ENCODE measurements around the gene TDO2. TPM values are rescaled to one million over a fixed set of nuclear protein-coding genes. Genes with fewer than 3 reads are reported as not detected.

The TDO2 gene
- total RNA-seq: not detected

DNA sequence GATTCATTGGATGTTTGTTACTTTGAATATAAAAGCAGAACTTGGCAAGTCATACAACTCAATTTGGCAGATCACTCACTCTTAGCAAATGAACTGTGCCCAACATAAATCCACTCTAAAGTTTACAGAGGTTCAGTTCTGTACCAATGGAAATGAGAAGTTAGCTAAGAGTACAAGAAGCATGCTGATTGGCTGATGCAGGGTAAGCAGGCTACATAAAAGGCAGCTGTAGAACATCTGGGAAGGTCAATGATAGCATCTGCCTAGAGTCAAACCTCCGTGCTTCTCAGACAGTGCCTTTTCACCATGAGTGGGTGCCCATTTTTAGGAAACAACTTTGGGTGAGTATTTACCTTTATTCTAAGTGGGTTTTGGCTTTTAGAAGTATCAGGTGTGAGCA lies at the start of gene TDO2:
Gene TDO2 (plus strand): TSS at position 244 of the 400 bp plus-strand sequence. CDS start 63 bp downstream, at position 307.
- Mint-ChIP-seq H3K27ac (no peak within 1 kb of the TSS), H3K9me3 (no peaks in the 10 kb centered on the region), H3K4me3 (no peak within 1 kb of the TSS), H3K36me3 (ENCODE audit: low read depth) (no peaks in the 10 kb centered on the region), H3K4me1 (peaks cover 4% of the 10 kb centered on the region), H3K27me3 (peaks cover 13% of the 10 kb centered on the region)
- no peak for DNase-seq
- POLR2A ChIA-PET: no interaction called here
- CTCF ChIA-PET: no interaction called here

DNA sequence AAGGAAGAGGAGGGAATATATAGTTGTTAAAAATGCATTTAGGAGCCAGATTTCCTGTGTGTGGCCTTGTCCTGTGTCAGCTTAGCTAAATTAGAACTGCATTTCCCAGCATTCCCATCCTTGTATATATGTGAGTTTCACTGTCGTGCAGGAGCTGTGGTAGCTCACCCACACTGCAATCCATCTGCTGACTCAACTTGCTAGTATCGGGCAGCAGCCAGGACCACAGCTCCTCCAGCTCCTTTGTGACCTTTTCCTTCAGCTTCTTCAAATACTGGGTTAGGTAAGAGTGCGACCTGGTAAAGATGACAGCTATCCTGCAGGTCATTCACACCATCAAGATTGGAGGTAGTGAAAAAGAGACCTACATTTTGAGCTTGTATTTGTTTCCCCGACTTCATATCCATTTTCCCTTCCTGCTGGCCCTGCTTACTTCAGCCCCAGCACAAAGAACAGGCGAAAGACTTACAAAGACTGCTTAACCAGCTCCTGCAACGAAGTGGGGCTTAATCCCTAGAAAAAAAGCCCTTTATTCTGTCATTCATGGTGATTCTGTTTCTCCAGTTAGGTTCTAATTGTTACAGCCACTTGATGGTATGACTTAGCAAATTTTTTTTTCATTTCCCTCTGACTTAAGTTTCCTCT lies 48.8 kb upstream of the TDO2 start:
- Mint-ChIP-seq H3K27me3 (no peaks in the 10 kb centered on the region), H3K4me3 (no peak overlapping the region), H3K4me1 (no peaks in the 10 kb centered on the region), H3K27ac (no peak overlapping the region), H3K36me3 (ENCODE audit: low read depth) (no peaks in the 10 kb centered on the region), H3K9me3 (no peaks in the 10 kb centered on the region)
- CTCF ChIA-PET: no interaction called here
- DNase-seq: no peak
- POLR2A ChIA-PET: no interaction called here

DNA sequence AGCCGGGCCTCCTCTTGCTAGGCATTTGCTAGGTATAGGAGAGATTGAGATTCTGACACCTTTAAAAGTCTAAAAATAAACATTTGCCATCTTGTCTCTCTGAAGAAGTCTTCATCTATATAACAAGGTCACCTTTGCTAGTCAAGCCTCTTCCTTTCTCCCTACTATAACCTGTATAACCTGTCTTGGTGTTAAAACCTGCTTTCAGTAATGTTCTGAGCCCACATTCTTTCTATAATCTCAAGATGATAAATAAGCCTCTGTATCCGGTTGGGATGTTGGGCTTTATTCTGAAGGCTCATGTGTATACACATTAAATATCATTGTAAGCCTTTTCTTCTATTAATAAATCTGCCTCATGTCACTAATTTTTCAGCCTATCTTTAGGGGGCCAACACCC lies 47.6 kb upstream of the TDO2 start:
- H3K36me3 Mint-ChIP-seq (ENCODE audit: low read depth): no peaks in the 10 kb centered on the region
- no peak overlapping the region for H3K4me3 Mint-ChIP-seq
- POLR2A ChIA-PET: no interaction called here
- no peak overlapping the region for H3K27ac Mint-ChIP-seq
- H3K9me3 Mint-ChIP-seq: no peaks in the 10 kb centered on the region
- H3K4me1 Mint-ChIP-seq: no peaks in the 10 kb centered on the region
- CTCF ChIA-PET: no interaction called here
- no peak for DNase-seq
- H3K27me3 Mint-ChIP-seq: no peaks in the 10 kb centered on the region

DNA sequence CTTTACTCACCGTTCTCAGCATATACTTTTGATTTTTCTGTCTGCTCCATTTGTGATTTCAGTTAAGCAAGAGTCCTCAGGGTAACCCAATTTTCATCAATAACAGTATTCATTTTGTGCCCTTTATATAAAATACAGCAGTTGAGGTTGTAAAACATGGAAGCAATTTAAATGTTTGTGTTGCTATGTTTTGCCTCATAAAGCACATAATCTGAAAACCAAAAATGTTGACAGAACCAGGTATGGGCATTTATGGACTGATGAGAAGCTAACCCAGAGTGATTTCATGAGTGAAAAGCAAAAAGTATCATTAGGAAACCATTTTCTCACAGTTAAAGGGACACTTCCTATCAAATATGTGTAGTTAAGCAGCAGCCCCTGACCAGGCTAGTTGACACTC lies 37.3 kb upstream of the TDO2 start, which contains the start of gene ASIC5:
Gene ASIC5 (minus strand): TSS at position 101 of the 400 bp plus-strand sequence. CDS start 51 bp downstream, at position 50.
- H3K9me3 Mint-ChIP-seq: peaks cover 3% of the 10 kb centered on the region
- no peaks in the 10 kb centered on the region for H3K36me3 Mint-ChIP-seq (ENCODE audit: low read depth)
- CTCF ChIA-PET: no interaction called here

DNA sequence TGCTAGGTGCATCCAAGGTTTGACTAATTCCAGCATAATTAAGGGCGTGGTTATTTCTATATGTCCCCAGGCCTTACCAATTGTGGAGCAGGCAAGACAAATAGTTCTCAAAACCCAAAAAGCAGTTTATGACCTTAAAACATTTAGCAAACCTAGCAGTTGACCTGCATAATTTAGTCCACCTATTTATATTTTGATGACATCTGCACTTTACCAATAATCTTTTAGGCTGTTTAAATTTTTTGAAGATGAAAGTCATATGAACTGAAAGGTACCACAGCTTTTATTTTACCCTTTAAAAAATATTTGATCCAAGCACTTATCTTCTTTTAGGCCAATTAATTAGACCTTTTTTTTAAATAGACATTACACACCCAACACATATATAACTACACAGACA lies 27.6 kb upstream of the TDO2 start:
- Mint-ChIP-seq H3K4me3 (no peak overlapping the region), H3K4me1 (no peaks in the 10 kb centered on the region), H3K27ac (no peak overlapping the region), H3K27me3 (no peaks in the 10 kb centered on the region), H3K36me3 (ENCODE audit: low read depth) (no peaks in the 10 kb centered on the region), H3K9me3 (peaks cover 3% of the 10 kb centered on the region)
- DNase-seq: no peak
- ChIA-PET POLR2A (no interaction called here), CTCF (no interaction called here)

More for the DNA sequence above, 37.3 kb upstream of the TDO2 start, which contains the start of gene ASIC5:
- H3K27me3 Mint-ChIP-seq: no peaks in the 10 kb centered on the region
- no peak within 1 kb of the TSS for H3K4me3 Mint-ChIP-seq
- no peaks in the 10 kb centered on the region for H3K4me1 Mint-ChIP-seq
- DNase-seq: no peak
- POLR2A ChIA-PET: no interaction called here
- H3K27ac Mint-ChIP-seq: no peak within 1 kb of the TSS

DNA sequence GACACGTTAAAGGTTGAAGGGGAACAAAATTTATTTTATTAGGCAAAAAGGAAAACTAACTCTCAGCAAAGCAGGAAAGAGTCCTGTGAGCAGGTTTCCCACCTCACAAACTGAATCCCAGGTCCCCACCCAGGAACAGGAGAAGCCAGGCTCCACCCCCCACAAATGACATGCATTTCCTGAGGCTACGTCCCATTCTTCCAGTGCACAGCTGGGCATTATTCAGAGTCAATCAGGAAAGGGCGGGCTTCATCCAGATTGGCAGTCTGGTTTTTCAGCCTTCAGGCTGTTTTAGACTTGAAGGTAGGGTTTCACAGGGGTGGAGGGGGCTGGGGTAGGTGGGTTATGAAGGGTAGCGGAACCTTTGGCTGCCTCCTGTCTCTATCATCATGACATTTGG lies 25.5 kb upstream of the TDO2 start:
- no peaks in the 10 kb centered on the region for H3K36me3 Mint-ChIP-seq (ENCODE audit: low read depth)
- H3K9me3 Mint-ChIP-seq: peaks cover 3% of the 10 kb centered on the region
- no peaks in the 10 kb centered on the region for H3K4me1 Mint-ChIP-seq
- CTCF ChIA-PET: no interaction called here
- POLR2A ChIA-PET: no interaction called here
- no peak for DNase-seq
- no peak overlapping the region for H3K27ac Mint-ChIP-seq
- no peak overlapping the region for H3K4me3 Mint-ChIP-seq
- no peaks in the 10 kb centered on the region for H3K27me3 Mint-ChIP-seq

- POLR2A ChIA-PET: no interaction called here
- DNase-seq: no peak
- H3K27ac Mint-ChIP-seq: no peak overlapping the region
Measured at GRCh38 chr4:155878611-155879010, 24.9 kb upstream of the TDO2 start.

DNA sequence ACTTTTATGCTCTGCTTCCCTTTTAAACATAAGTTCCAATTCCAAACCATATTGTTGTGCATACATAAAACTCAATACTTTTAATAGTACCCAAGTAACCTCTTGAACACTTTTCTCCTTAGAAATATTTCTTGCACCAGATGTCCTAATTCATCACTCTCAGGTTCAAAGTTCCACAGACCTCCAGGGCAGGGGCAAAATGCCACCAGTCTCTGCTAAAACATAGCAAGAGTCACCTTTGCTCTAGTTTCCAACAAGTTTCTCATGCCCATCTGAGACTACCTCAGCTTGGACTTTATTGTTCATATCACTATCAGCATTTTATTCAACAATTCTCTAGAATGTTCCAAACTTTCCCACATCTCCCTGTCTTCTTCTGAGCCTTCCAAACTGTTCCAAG lies 23.7 kb upstream of the TDO2 start:
- Mint-ChIP-seq H3K4me1 (no peaks in the 10 kb centered on the region), H3K27ac (no peak overlapping the region), H3K9me3 (peaks cover 3% of the 10 kb centered on the region), H3K27me3 (no peaks in the 10 kb centered on the region), H3K36me3 (ENCODE audit: low read depth) (no peaks in the 10 kb centered on the region), H3K4me3 (no peak overlapping the region)
- no peak for DNase-seq
- ChIA-PET POLR2A (no interaction called here), CTCF (no interaction called here)

More at GRCh38 chr4:155878611-155879010, 24.9 kb upstream of the TDO2 start:
- CTCF ChIA-PET: no interaction called here
- Mint-ChIP-seq H3K36me3 (ENCODE audit: low read depth) (no peaks in the 10 kb centered on the region), H3K9me3 (peaks cover 3% of the 10 kb centered on the region), H3K4me3 (no peak overlapping the region), H3K27me3 (no peaks in the 10 kb centered on the region), H3K4me1 (no peaks in the 10 kb centered on the region)

GRCh38 chr4:155881555-155881954 lies 21.9 kb upstream of the TDO2 start:
- H3K36me3 Mint-ChIP-seq (ENCODE audit: low read depth): no peaks in the 10 kb centered on the region
- H3K4me1 Mint-ChIP-seq: no peaks in the 10 kb centered on the region
- POLR2A ChIA-PET: no interaction called here
- H3K27me3 Mint-ChIP-seq: no peaks in the 10 kb centered on the region
- CTCF ChIA-PET: no interaction called here
- peaks cover 3% of the 10 kb centered on the region for H3K9me3 Mint-ChIP-seq
- DNase-seq: no peak
- H3K27ac Mint-ChIP-seq: no peak overlapping the region
- H3K4me3 Mint-ChIP-seq: no peak overlapping the region

DNA sequence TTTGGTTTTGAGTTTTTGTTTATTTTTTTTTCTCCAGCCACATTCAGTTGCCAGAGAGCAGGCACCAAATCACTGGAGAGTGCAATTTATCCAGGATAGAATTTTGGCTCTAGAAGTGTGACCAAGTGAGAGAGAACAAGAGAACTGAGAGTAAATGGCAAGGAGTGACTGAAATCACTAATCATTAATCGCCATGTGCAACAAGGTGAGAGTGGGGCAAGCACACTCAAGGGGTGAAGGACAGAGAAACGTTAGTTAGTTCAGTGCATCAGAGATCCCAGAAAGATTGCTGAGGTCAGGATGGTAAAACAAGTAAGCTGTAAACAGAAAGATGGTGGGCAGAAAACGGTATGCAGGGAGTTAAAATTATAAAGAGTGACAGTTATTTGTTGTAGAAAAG lies 19.6 kb upstream of the TDO2 start:
- ChIA-PET CTCF (no interaction called here), POLR2A (no interaction called here)
- DNase-seq: no peak
- peaks cover 3% of the 10 kb centered on the region for H3K9me3 Mint-ChIP-seq
- H3K4me3 Mint-ChIP-seq: no peak overlapping the region
- no peak overlapping the region for H3K27ac Mint-ChIP-seq
- no peaks in the 10 kb centered on the region for H3K4me1 Mint-ChIP-seq
- no peaks in the 10 kb centered on the region for H3K36me3 Mint-ChIP-seq (ENCODE audit: low read depth)
- H3K27me3 Mint-ChIP-seq: no peaks in the 10 kb centered on the region

GRCh38 chr4:155885666-155886065 lies 17.8 kb upstream of the TDO2 start:
- POLR2A ChIA-PET: no interaction called here
- H3K9me3 Mint-ChIP-seq: no peaks in the 10 kb centered on the region
- DNase-seq: no peak
- no peaks in the 10 kb centered on the region for H3K4me1 Mint-ChIP-seq
- H3K4me3 Mint-ChIP-seq: no peak overlapping the region
- no peak overlapping the region for H3K27ac Mint-ChIP-seq
- CTCF ChIA-PET: no interaction called here
- H3K36me3 Mint-ChIP-seq (ENCODE audit: low read depth): no peaks in the 10 kb centered on the region
- no peaks in the 10 kb centered on the region for H3K27me3 Mint-ChIP-seq

GRCh38 chr4:155887045-155887444 lies 16.5 kb upstream of the TDO2 start:
- Mint-ChIP-seq H3K4me3 (no peak overlapping the region), H3K4me1 (no peaks in the 10 kb centered on the region), H3K36me3 (ENCODE audit: low read depth) (no peaks in the 10 kb centered on the region), H3K9me3 (peaks cover 2% of the 10 kb centered on the region), H3K27ac (no peak overlapping the region), H3K27me3 (no peaks in the 10 kb centered on the region)
- DNase-seq: no peak
- POLR2A ChIA-PET: no interaction called here
- CTCF ChIA-PET: interaction anchor here (0.7 kb wide), 1 partner anchor 13 kb away, joined by 3 read pairs; no protein-coding TSS in a partner anchor

- no peak overlapping the region for H3K27ac Mint-ChIP-seq
- ChIA-PET POLR2A (no interaction called here), CTCF (no interaction called here)
- H3K4me1 Mint-ChIP-seq: no peaks in the 10 kb centered on the region
- H3K9me3 Mint-ChIP-seq: peaks cover 2% of the 10 kb centered on the region
- H3K4me3 Mint-ChIP-seq: no peak overlapping the region
- H3K27me3 Mint-ChIP-seq: no peaks in the 10 kb centered on the region
- DNase-seq: no peak
- no peaks in the 10 kb centered on the region for H3K36me3 Mint-ChIP-seq (ENCODE audit: low read depth)
Measured at GRCh38 chr4:155887847-155888570, 15.5 kb upstream of the TDO2 start.
